Hepatic stellate cell (primary cell): Measurements from ENCODE around the gene LRRC15.
A peak's percentile ranks its signal among the peaks of the same experiment; 100 is the strongest.

Experiments used
- DNase-seq: peaks from one replicate; pipeline ENCODE4 v3.0.0; 2011; ENCODE audit warnings: low spot score

The LRRC15 gene

GRCh38 chr3:194315088-194315964 is 54.2 kb downstream of the LRRC15 start:
- peak; percentile 90 for DNase-seq

- no peak for DNase-seq
These were observed 55.0 kb downstream of the LRRC15 start for GRCh38 chr3:194314388-194315068.

- no peak for DNase-seq
These were observed 55.8 kb downstream of the LRRC15 start for GRCh38 chr3:194313560-194314387.

- no peak for DNase-seq
These were observed 56.7 kb downstream of the LRRC15 start for GRCh38 chr3:194312743-194313281.

- DNase-seq, result no peak
These were observed 57.3 kb downstream of the LRRC15 start for GRCh38 chr3:194312186-194312742.

GRCh38 chr3:194311000-194311399 is 58.5 kb downstream of the LRRC15 start:
- no peak for DNase-seq

GRCh38 chr3:194310060-194310835 is 59.3 kb downstream of the LRRC15 start:
- DNase-seq, result no peak

GRCh38 chr3:194308601-194309449 is 60.7 kb downstream of the LRRC15 start:
- DNase-seq, result no peak

- no peak for DNase-seq
These were observed 61.7 kb downstream of the LRRC15 start for GRCh38 chr3:194307849-194308248.

GRCh38 chr3:194306771-194307640 is 62.5 kb downstream of the LRRC15 start:
- no peak for DNase-seq

- no peak for DNase-seq
These were observed 63.3 kb downstream of the LRRC15 start for GRCh38 chr3:194306109-194306686.

GRCh38 chr3:194305356-194306108 is 64.0 kb downstream of the LRRC15 start:
- no peak for DNase-seq
